HepG2 (cell line): ENCODE data around the gene GPT2. TPM values are rescaled to one million over a fixed set of nuclear protein-coding genes. Genes with fewer than 3 reads are reported as not detected.

Experiments used
- ATAD3A ChIP-seq: sonication (generic); formaldehyde crosslinking; IDR thresholded peaks from 2 replicates; pipeline ENCODE4 v1.4.0; 2020; ENCODE audit warnings: missing genetic modification reagents
- FOXK2 ChIP-seq: fragments of 450-650 bp; IDR thresholded peaks from 2 replicates; pipeline ENCODE4 v1.6.1; 2016
- GATAD2A ChIP-seq: IDR thresholded peaks from 2 replicates; pipeline ENCODE4 v1.6.1; 2016
- MBNL3 ChIP-seq: fragments of 250-450 bp; sonication (Bioruptor Pico); conservative IDR thresholded peaks from 2 replicates; pipeline ENCODE4 v1.8.0; 2022; ENCODE audit warnings: mild to moderate bottlenecking, inconsistent platforms
- PCBP1 ChIP-seq: fragments of 200-400 bp; formaldehyde crosslinking; IDR thresholded peaks from 2 replicates; pipeline ENCODE4 v1.6.1; 2017; ENCODE audit warnings: mild to moderate bottlenecking, low read depth, low read length, borderline replicate concordance
- ZMYM3 ChIP-seq: sonication (generic); formaldehyde crosslinking; IDR thresholded peaks from 2 replicates; pipeline ENCODE4 v1.5.1; 2020; ENCODE audit warnings: mild to moderate bottlenecking, missing genetic modification reagents
- ZNF780A ChIP-seq: sonication (generic); formaldehyde crosslinking; IDR thresholded peaks from 2 replicates; pipeline ENCODE4 v1.8.0; 2022; ENCODE audit warnings: mild to moderate bottlenecking, missing genetic modification reagents, moderate library complexity
- polyA plus RNA-seq, 8 experiments: library from polyadenylated mRNA; depleted of rRNA in 3 of 8; stranded (reverse) in 7 of 8; unstranded in 1 of 8; fragments of >200 nt; fragmentation: Illumina TruSeq in 4 of 8; extraction: Trizol in 4 of 8; gene quantifications; 2 replicates each; pipeline versions ENCODE4 v1.2.1 to v1.2.3, GENCODE V29; 2011 to 2016; ENCODE audit warnings: low read depth in 4 of 8, missing spikeins in 1 of 8, mixed read lengths in 1 of 8; ENCODE audit not compliant: insufficient read depth in 1 of 8
- total RNA-seq, 5 experiments: library from RNA; depleted of rRNA; stranded (reverse); fragments of >200 nt; fragmentation: Illumina TruSeq; extraction: Trizol; gene quantifications; 2 replicates each; pipeline ENCODE4 v1.2.3, GENCODE V29; 2016; ENCODE audit warnings: low read depth in 1 of 5
- TF ChIP-seq, protein P1 (sequence below): sonication (generic); formaldehyde crosslinking; IDR thresholded peaks from 2 replicates; pipeline ENCODE4 v1.4.0; 2020; ENCODE audit warnings: mild to moderate bottlenecking, missing genetic modification reagents
- TF ChIP-seq, protein P2 (sequence below): sonication (generic); formaldehyde crosslinking; IDR thresholded peaks from 2 replicates; pipeline ENCODE4 v1.5.0; 2020; ENCODE audit warnings: mild to moderate bottlenecking, missing genetic modification reagents, borderline replicate concordance
- TF ChIP-seq, protein P3 (sequence below): sonication (generic); formaldehyde crosslinking; IDR thresholded peaks from 2 replicates; pipeline ENCODE4 v1.8.0; 2022; ENCODE audit warnings: mild to moderate bottlenecking, missing genetic modification reagents, borderline replicate concordance
- TF ChIP-seq, protein P4 (sequence below): sonication (generic); formaldehyde crosslinking; IDR thresholded peaks from 2 replicates; pipeline ENCODE4 v1.4.0; 2020; ENCODE audit warnings: missing genetic modification reagents
- TF ChIP-seq, protein P5 (sequence below): sonication (generic); formaldehyde crosslinking; IDR thresholded peaks from 2 replicates; pipeline ENCODE4 v1.9.0; 2021; ENCODE audit warnings: missing genetic modification reagents, borderline replicate concordance
- TF ChIP-seq, protein P6 (sequence below): sonication (generic); formaldehyde crosslinking; IDR thresholded peaks from 2 replicates; pipeline ENCODE4 v1.4.0; 2020; ENCODE audit warnings: missing genetic modification reagents, borderline replicate concordance

Gene GPT2
- total and polyA plus RNA-seq, 2 of the 13 experiments (the other 11 are each of a cell fraction or from before 2014, with no cell fraction given), result 138 to 267 TPM

DNA sequence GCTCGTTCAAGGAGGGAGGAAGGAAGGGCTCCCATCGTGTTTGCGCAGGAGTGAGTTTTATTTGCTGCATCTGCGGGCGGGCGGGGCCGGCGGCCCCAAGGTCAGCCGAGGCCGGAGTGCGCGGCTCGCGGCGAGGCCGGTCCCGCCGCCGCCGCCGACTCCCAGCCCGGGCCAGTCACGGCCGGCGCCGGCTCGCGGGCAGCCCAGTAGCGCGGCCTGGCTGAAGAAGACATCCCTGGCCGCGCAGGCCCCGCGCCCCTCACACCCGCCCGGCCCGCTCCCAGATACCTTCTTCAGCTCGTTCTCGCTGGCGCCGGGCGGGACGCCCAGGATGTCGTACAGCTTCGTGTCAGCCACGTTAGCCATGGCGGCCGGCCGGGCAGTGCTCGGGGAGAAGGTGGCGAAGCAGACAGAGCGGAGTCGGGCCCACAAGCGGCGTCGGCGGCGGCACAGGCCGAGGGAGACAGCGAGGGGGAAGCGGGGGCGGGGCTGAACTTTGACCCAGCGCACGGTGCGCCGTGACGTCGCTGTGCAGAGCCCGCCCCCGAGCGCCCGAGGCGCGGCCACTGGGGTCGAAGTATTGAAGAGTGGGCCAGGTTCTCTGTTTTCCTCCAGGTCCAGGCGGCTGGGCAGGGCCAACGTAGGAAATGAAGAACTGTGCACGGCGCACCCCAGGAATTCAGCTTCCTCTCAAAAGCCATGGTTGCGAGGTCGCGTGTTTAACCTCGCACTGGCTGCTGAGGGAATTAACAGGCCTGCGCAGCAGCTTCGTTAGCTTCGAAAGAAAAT is 89.2 kb downstream of the GPT2 start, which contains the start of gene DNAJA2 (continued):
- TF ChIP-seq, protein P1, sequence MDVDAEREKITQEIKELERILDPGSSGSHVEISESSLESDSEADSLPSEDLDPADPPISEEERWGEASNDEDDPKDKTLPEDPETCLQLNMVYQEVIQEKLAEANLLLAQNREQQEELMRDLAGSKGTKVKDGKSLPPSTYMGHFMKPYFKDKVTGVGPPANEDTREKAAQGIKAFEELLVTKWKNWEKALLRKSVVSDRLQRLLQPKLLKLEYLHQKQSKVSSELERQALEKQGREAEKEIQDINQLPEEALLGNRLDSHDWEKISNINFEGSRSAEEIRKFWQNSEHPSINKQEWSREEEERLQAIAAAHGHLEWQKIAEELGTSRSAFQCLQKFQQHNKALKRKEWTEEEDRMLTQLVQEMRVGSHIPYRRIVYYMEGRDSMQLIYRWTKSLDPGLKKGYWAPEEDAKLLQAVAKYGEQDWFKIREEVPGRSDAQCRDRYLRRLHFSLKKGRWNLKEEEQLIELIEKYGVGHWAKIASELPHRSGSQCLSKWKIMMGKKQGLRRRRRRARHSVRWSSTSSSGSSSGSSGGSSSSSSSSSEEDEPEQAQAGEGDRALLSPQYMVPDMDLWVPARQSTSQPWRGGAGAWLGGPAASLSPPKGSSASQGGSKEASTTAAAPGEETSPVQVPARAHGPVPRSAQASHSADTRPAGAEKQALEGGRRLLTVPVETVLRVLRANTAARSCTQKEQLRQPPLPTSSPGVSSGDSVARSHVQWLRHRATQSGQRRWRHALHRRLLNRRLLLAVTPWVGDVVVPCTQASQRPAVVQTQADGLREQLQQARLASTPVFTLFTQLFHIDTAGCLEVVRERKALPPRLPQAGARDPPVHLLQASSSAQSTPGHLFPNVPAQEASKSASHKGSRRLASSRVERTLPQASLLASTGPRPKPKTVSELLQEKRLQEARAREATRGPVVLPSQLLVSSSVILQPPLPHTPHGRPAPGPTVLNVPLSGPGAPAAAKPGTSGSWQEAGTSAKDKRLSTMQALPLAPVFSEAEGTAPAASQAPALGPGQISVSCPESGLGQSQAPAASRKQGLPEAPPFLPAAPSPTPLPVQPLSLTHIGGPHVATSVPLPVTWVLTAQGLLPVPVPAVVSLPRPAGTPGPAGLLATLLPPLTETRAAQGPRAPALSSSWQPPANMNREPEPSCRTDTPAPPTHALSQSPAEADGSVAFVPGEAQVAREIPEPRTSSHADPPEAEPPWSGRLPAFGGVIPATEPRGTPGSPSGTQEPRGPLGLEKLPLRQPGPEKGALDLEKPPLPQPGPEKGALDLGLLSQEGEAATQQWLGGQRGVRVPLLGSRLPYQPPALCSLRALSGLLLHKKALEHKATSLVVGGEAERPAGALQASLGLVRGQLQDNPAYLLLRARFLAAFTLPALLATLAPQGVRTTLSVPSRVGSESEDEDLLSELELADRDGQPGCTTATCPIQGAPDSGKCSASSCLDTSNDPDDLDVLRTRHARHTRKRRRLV (CRISPR knock-in tag), result 0 out of 2 replicates have a peak, but pooled peaks have one; percentile 73
- TF ChIP-seq, protein P2, sequence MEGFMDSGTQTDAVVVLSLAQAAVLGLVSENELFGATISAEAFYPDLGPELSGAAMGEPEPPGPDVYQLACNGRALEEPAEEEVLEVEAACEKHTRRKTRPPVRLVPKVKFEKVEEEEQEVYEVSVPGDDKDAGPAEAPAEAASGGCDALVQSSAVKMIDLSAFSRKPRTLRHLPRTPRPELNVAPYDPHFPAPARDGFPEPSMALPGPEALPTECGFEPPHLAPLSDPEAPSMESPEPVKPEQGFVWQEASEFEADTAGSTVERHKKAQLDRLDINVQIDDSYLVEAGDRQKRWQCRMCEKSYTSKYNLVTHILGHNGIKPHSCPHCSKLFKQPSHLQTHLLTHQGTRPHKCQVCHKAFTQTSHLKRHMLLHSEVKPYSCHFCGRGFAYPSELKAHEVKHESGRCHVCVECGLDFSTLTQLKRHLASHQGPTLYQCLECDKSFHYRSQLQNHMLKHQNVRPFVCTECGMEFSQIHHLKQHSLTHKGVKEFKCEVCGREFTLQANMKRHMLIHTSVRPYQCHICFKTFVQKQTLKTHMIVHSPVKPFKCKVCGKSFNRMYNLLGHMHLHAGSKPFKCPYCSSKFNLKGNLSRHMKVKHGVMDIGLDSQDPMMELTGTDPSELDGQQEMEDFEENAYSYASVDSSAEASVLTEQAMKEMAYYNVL (CRISPR knock-in tag), result no peak; the same call in 1 of the 2 replicates
- TF ChIP-seq, protein P3, sequence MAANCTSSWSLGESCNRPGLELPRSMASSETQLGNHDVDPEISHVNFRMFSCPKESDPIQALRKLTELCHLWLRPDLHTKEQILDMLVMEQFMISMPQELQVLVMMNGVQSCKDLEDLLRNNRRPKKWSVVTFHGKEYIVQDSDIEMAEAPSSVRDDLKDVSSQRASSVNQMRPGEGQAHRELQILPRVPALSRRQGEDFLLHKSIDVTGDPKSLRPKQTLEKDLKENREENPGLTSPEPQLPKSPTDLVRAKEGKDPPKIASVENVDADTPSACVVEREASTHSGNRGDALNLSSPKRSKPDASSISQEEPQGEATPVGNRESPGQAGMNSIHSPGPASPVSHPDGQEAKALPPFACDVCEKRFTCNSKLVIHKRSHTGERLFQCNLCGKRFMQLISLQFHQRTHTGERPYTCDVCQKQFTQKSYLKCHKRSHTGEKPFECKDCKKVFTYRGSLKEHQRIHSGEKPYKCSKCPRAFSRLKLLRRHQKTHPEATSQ, result no peak; the same call in 1 of the 2 replicates
- TF ChIP-seq ZNF780A (CRISPR knock-in tag) (peak; percentile 93), MBNL3 (CRISPR knock-in tag) (no peak), ATAD3A (CRISPR knock-in tag) (0 out of 2 replicates have a peak, but pooled peaks have one; percentile 41), GATAD2A (peak; percentile 65), FOXK2 (no peak), PCBP1 (peak; percentile 79; the same call in 1 of the 2 replicates), ZMYM3 (CRISPR knock-in tag) (peak; percentile 76; the same call in 1 of the 2 replicates)
- TF ChIP-seq, protein P4, sequence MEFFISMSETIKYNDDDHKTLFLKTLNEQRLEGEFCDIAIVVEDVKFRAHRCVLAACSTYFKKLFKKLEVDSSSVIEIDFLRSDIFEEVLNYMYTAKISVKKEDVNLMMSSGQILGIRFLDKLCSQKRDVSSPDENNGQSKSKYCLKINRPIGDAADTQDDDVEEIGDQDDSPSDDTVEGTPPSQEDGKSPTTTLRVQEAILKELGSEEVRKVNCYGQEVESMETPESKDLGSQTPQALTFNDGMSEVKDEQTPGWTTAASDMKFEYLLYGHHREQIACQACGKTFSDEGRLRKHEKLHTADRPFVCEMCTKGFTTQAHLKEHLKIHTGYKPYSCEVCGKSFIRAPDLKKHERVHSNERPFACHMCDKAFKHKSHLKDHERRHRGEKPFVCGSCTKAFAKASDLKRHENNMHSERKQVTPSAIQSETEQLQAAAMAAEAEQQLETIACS, result 0 out of 2 replicates have a peak, but pooled peaks have one; percentile 58
- TF ChIP-seq, protein P5, sequence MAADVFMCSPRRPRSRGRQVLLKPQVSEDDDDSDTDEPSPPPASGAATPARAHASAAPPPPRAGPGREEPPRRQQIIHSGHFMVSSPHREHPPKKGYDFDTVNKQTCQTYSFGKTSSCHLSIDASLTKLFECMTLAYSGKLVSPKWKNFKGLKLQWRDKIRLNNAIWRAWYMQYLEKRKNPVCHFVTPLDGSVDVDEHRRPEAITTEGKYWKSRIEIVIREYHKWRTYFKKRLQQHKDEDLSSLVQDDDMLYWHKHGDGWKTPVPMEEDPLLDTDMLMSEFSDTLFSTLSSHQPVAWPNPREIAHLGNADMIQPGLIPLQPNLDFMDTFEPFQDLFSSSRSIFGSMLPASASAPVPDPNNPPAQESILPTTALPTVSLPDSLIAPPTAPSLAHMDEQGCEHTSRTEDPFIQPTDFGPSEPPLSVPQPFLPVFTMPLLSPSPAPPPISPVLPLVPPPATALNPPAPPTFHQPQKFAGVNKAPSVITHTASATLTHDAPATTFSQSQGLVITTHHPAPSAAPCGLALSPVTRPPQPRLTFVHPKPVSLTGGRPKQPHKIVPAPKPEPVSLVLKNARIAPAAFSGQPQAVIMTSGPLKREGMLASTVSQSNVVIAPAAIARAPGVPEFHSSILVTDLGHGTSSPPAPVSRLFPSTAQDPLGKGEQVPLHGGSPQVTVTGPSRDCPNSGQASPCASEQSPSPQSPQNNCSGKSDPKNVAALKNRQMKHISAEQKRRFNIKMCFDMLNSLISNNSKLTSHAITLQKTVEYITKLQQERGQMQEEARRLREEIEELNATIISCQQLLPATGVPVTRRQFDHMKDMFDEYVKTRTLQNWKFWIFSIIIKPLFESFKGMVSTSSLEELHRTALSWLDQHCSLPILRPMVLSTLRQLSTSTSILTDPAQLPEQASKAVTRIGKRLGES (CRISPR knock-in tag), result 0 out of 2 replicates have a peak, but pooled peaks have one; percentile 59
- TF ChIP-seq, protein P6, sequence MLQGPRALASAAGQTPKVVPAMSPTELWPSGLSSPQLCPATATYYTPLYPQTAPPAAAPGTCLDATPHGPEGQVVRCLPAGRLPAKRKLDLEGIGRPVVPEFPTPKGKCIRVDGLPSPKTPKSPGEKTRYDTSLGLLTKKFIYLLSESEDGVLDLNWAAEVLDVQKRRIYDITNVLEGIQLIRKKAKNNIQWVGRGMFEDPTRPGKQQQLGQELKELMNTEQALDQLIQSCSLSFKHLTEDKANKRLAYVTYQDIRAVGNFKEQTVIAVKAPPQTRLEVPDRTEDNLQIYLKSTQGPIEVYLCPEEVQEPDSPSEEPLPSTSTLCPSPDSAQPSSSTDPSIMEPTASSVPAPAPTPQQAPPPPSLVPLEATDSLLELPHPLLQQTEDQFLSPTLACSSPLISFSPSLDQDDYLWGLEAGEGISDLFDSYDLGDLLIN (CRISPR knock-in tag), result peak; percentile 92
